ENCODE results near the gene PLA2G15. TPM values are rescaled to one million over a fixed set of nuclear protein-coding genes. Genes with fewer than 3 reads are reported as not detected.

The PLA2G15 gene
- total and polyA plus RNA-seq, 2 experiments from 2014 or later: 3.1 to 14.8 TPM

- ATAC-seq (no peak), DNase-seq (ENCODE audit: low spot score) (no peak)
- Mint-ChIP-seq H3K4me3 (no peak overlapping the region), H3K4me1 (peaks cover 6% of the 10 kb centered on the region), H3K27me3 (ENCODE audit: insufficient read depth, low read depth, poor library complexity) (peaks cover 5% of the 10 kb centered on the region), H3K27ac (no peak overlapping the region), H3K9me3 (no peaks in the 10 kb centered on the region), H3K36me3 (ENCODE audit: low read depth) (peaks cover 29% of the 10 kb centered on the region)
- Histone ChIP-seq H3F3A (replicated peaks; ENCODE audit: low read depth) (no peaks in the 10 kb centered on the region), H3K27ac (ENCODE audit: low read depth) (no peak overlapping the region), H2AFZ (no peak overlapping the region), H3K4me3 (no peak overlapping the region), H3K79me2 (replicated peaks; ENCODE audit: insufficient read depth) (peaks cover 40% of the 10 kb centered on the region), H3K36me3 (ENCODE audit: insufficient read depth) (no peaks in the 10 kb centered on the region), H3K27me3 (ENCODE audit: insufficient read depth) (no peaks in the 10 kb centered on the region), H3K4me2 (no peak overlapping the region), H4K20me1 (replicated peaks; ENCODE audit: insufficient read depth) (peaks cover 13% of the 10 kb centered on the region), H3K4me1 (ENCODE audit: insufficient read depth) (peaks cover 8% of the 10 kb centered on the region), H3K9me2 (ENCODE audit: insufficient read depth) (no peaks in the 10 kb centered on the region)
- TF ChIP-seq CREB1 (CRISPR knock-in tag; IDR thresholded peaks at IDR 0.05; ENCODE audit: low read depth): no peak
Measured at GRCh38 chr16:68273896-68274295, 28.7 kb downstream of the PLA2G15 start.

GRCh38 chr16:68274441-68274840 is 29.3 kb downstream of the PLA2G15 start:
- H3K4me3 Mint-ChIP-seq: no peak overlapping the region
- Histone ChIP-seq H3K27me3 (ENCODE audit: insufficient read depth) (no peaks in the 10 kb centered on the region), H3K36me3 (ENCODE audit: insufficient read depth) (no peaks in the 10 kb centered on the region), H2AFZ (no peak overlapping the region), H3K79me2 (replicated peaks; ENCODE audit: insufficient read depth) (peaks cover 35% of the 10 kb centered on the region), H3K27ac (ENCODE audit: low read depth) (no peak overlapping the region), H3K4me1 (ENCODE audit: insufficient read depth) (peaks cover 5% of the 10 kb centered on the region; the same call in 1 of the 2 replicates), H3F3A (replicated peaks; ENCODE audit: low read depth) (no peaks in the 10 kb centered on the region), H4K20me1 (replicated peaks; ENCODE audit: insufficient read depth) (peaks cover 13% of the 10 kb centered on the region), H3K4me3 (no peak overlapping the region), H3K4me2 (no peak overlapping the region), H3K9me2 (ENCODE audit: insufficient read depth) (no peaks in the 10 kb centered on the region)
- H3K27ac Mint-ChIP-seq: no peak overlapping the region
- no peaks in the 10 kb centered on the region; the same call in 2 of the 3 replicates for H3K9me3 Mint-ChIP-seq
- peaks cover 5% of the 10 kb centered on the region for H3K27me3 Mint-ChIP-seq (ENCODE audit: insufficient read depth, low read depth, poor library complexity)
- DNase-seq (ENCODE audit: low spot score) (no peak), ATAC-seq (no peak)
- peaks cover under 1% of the 10 kb centered on the region; the same call in 2 of the 3 replicates for H3K4me1 Mint-ChIP-seq
- H3K36me3 Mint-ChIP-seq (ENCODE audit: low read depth): peaks cover 32% of the 10 kb centered on the region
- TF ChIP-seq JUNB (IDR thresholded peaks at IDR 0.05; ENCODE audit: unreplicated experiment) (no peak), CTCF (conservative IDR thresholded peaks at IDR 0.05; ENCODE audit: low read depth in 2 of 2) (no peak), EZH2 (IDR thresholded peaks at IDR 0.05; ENCODE audit: low read depth, unreplicated experiment) (no peak), ZNF331 (CRISPR knock-in tag; IDR thresholded peaks at IDR 0.05; ENCODE audit: low read depth) (no peak), REST (IDR thresholded peaks at IDR 0.05; ENCODE audit: unreplicated experiment) (no peak), ZNF114 (CRISPR knock-in tag; IDR thresholded peaks at IDR 0.05) (no peak), STAT1 (IDR thresholded peaks at IDR 0.05; ENCODE audit: unreplicated experiment) (no peak), POLR2AphosphoS5 (IDR thresholded peaks at IDR 0.05; ENCODE audit: low read depth) (no peak), CREB1 (CRISPR knock-in tag; IDR thresholded peaks at IDR 0.05; ENCODE audit: low read depth) (no peak), EZH2phosphoT487 (IDR thresholded peaks at IDR 0.05; ENCODE audit: unreplicated experiment) (no peak), ETS1 (IDR thresholded peaks at IDR 0.05) (no peak), NANOG (IDR thresholded peaks at IDR 0.05; ENCODE audit: borderline replicate concordance) (no peak)

All from GM23338 (cell line).